ENCODE results near the gene CNTNAP1. TPM values are rescaled to one million over a fixed set of nuclear protein-coding genes. Genes with fewer than 3 reads are reported as not detected.

Gene CNTNAP1
- total RNA-seq, 1 experiment from 2014 or later, result 6.4 TPM

- Histone ChIP-seq H3K4me3 (replicated peaks in 1 of 2; ENCODE audit: low read depth in 1 of 2, low read length in 2 of 2) (no peak overlapping the region), H3K36me3 (ENCODE audit: control insufficient read depth in 1 of 2, insufficient read depth in 2 of 2, low read length in 2 of 2) (no peaks in the 10 kb centered on the region; a peak in 1 of 4 replicates), H3K9ac (ENCODE audit: low read length) (no peak overlapping the region), H3K4me1 (ENCODE audit: control insufficient read depth in 1 of 2, insufficient read depth in 2 of 2, low read length in 2 of 2) (no peaks in the 10 kb centered on the region), H3K79me2 (ENCODE audit: insufficient read depth, low read length) (no peaks in the 10 kb centered on the region), H2AFZ (ENCODE audit: low read depth, low read length, poor library complexity, severe bottlenecking) (no peak overlapping the region), H3K27ac (ENCODE audit: low read depth, low read length) (no peak overlapping the region), H3K4me2 (ENCODE audit: low read length) (no peak overlapping the region), H3K9me3 (ENCODE audit: control insufficient read depth in 1 of 2, insufficient read depth in 1 of 2, low read depth in 1 of 2, low read length in 2 of 2) (no peaks in the 10 kb centered on the region), H3K27me3 (ENCODE audit: insufficient read depth, low read length) (no peaks in the 10 kb centered on the region), H3K9me2 (ENCODE audit: insufficient read depth) (no peaks in the 10 kb centered on the region), H4K20me1 (ENCODE audit: insufficient read depth) (no peaks in the 10 kb centered on the region)
- DNase-seq (ENCODE audit: low read depth, low spot score), result no peak
- BruUV-seq (replicated peaks), result no TSS peak
- CTCF ChIA-PET, result interaction anchor here (1.1 kb wide), 1 partner anchor 11 kb away, joined by 3 read pairs; no protein-coding TSS in a partner anchor
- intact Hi-C loops (cut with micrococcal nuclease), result no loop called here
- RAD21 ChIA-PET (ENCODE audit: low non-redundant PET in 1 of 2, low total read pairs in 2 of 2, uncharacterized antibody in 2 of 2, unreplicated experiment in 2 of 2), result no interaction called here
- no peak for ATAC-seq
- TF ChIP-seq RAD21 (IDR thresholded peaks at IDR 0.05; ENCODE audit: low read depth), result no peak
- no peak for TF ChIP-seq CTCF (IDR thresholded peaks at IDR 0.05 in 2 of 3, conservative IDR thresholded peaks at IDR 0.05 in 1 of 3; ENCODE audit: borderline replicate concordance in 1 of 3, insufficient read depth in 1 of 3, low read depth in 2 of 3, low read length in 2 of 3)
- no peak for TF ChIP-seq EGR1 (IDR thresholded peaks at IDR 0.05; ENCODE audit: low read depth)
- TF ChIP-seq CEBPB (IDR thresholded peaks at IDR 0.05; ENCODE audit: low read depth), result no peak
- POLR2A ChIA-PET, result no interaction called here
Observed at GRCh38 chr17:42690596-42690995, 8.3 kb downstream of the CNTNAP1 start.

GRCh38 chr17:42691021-42691545 lies 8.8 kb downstream of the CNTNAP1 start:
- H3K4me2 ChIP-seq (ENCODE audit: low read length), result no peak overlapping the region
- DNase-seq (ENCODE audit: low read depth, low spot score) (no peak), ATAC-seq (no peak)
- ChIA-PET POLR2A (no interaction called here), RAD21 (ENCODE audit: low non-redundant PET in 1 of 2, low total read pairs in 2 of 2, uncharacterized antibody in 2 of 2, unreplicated experiment in 2 of 2) (no interaction called here), CTCF (interaction anchor here (1.1 kb wide), 1 partner anchor 12 kb away, joined by 3 read pairs; no protein-coding TSS in a partner anchor)
- no peaks in the 10 kb centered on the region for H3K27me3 ChIP-seq (ENCODE audit: insufficient read depth, low read length)
- no peak overlapping the region for H3K27ac ChIP-seq (ENCODE audit: low read depth, low read length)
- H3K9me2 ChIP-seq (ENCODE audit: insufficient read depth), result no peaks in the 10 kb centered on the region
- no peak for TF ChIP-seq EGR1 (IDR thresholded peaks at IDR 0.05; ENCODE audit: low read depth)
- no peak for TF ChIP-seq TCF7L2 (IDR thresholded peaks at IDR 0.05; ENCODE audit: borderline replicate concordance, extremely low read depth, insufficient read depth, insufficient read length)
- TF ChIP-seq ELF1 (IDR thresholded peaks at IDR 0.05; ENCODE audit: borderline replicate concordance, low read depth), result no peak
- TF ChIP-seq ZFX (IDR thresholded peaks at IDR 0.05), result no peak
- TF ChIP-seq FOSL1 (IDR thresholded peaks at IDR 0.05; ENCODE audit: low read depth), result no peak
- no peak for TF ChIP-seq SIN3A (IDR thresholded peaks at IDR 0.05; ENCODE audit: low read depth)
- TF ChIP-seq, protein P1, sequence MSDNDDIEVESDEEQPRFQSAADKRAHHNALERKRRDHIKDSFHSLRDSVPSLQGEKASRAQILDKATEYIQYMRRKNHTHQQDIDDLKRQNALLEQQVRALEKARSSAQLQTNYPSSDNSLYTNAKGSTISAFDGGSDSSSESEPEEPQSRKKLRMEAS (IDR thresholded peaks at IDR 0.05), result no peak
- no peaks in the 10 kb centered on the region for H3K79me2 ChIP-seq (ENCODE audit: insufficient read depth, low read length)
- BruUV-seq (replicated peaks), result no TSS peak
- no peaks in the 10 kb centered on the region for H3K4me1 ChIP-seq (ENCODE audit: control insufficient read depth in 1 of 2, insufficient read depth in 2 of 2, low read length in 2 of 2)
- no peaks in the 10 kb centered on the region for H4K20me1 ChIP-seq (ENCODE audit: insufficient read depth)
- H2AFZ ChIP-seq (ENCODE audit: low read depth, low read length, poor library complexity, severe bottlenecking), result no peak overlapping the region
- no peak overlapping the region for H3K4me3 ChIP-seq (replicated peaks in 1 of 2; ENCODE audit: low read depth in 1 of 2, low read length in 2 of 2)
- intact Hi-C loops (cut with micrococcal nuclease), result no loop called here
- no peaks in the 10 kb centered on the region; a peak in 1 of 4 replicates for H3K36me3 ChIP-seq (ENCODE audit: control insufficient read depth in 1 of 2, insufficient read depth in 2 of 2, low read length in 2 of 2)
- H3K9me3 ChIP-seq (ENCODE audit: control insufficient read depth in 1 of 2, insufficient read depth in 1 of 2, low read depth in 1 of 2, low read length in 2 of 2), result no peaks in the 10 kb centered on the region
- H3K9ac ChIP-seq (ENCODE audit: low read length), result no peak overlapping the region
